HG03571 (cell line): Measurements from ENCODE around the gene STX16.

Experiments
- ATAC-seq: cut with Tn5 transposase; IDR thresholded peaks from one replicate; pipeline ENCODE4 v1.9.1; 2021; ENCODE audit not compliant: unreplicated experiment

Gene STX16

DNA sequence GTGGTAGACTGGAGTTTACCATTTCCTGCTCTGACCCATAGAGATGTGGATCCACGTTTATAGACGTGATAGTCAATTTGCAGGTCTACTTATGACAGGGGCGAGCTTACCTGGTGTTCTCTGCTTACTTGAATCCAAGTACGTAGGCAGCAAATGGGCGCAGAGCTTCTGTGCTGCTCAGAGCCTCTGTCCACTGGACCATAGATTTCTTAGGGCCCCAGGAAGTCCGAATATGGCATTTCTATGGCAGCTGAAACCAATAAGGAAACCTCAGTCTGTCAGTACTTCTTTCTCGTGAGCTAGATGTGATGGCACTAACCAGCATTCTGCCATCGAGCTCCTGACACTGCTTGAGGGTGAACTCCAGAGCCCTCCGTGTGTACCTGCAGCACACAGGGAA is 22.0 kb downstream of the STX16 start:
- no peak for ATAC-seq

DNA sequence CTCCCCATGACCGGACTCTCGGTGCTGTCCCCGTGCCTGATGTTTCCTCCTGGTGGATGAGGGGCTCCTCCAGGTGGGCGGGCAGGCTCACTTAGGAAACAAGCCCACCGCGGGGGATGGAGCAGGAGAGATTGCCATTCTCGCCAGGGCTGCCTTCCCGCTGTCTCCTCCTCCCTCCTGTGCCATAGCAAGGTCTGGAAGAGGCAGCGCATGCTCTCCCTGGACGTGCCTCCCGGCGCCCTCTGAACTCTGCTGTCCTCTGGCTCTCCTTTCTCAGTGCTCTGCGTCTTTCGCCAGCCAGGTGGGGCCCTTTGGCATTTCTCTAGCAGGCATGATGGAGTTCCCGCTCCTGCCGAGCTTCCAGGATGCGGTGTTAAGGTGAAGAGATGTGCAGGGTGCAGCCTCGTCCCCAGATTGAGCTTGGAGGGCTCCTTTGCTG is 24.1 kb downstream of the STX16 start:
- no peak for ATAC-seq

DNA sequence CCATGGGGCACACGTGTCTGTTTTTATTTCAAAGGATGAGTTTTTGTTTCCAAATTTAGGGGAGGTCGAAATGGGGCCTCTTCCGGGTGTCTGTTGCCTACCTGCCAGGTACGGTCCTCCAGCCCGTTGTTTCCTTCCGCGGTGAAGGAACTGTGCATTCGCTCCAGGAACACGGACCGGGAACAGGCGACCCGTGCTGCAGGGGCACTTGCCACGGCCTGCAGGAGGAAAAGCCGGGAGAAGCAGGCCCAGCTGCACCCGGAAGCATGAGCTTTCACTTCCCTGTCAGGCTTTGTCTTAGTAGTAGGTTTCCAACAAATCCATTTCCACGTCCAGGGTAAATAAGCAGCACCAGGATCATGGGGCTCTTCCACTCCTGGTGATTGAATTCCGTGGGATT is 24.6 kb downstream of the STX16 start:
- no peak for ATAC-seq

DNA sequence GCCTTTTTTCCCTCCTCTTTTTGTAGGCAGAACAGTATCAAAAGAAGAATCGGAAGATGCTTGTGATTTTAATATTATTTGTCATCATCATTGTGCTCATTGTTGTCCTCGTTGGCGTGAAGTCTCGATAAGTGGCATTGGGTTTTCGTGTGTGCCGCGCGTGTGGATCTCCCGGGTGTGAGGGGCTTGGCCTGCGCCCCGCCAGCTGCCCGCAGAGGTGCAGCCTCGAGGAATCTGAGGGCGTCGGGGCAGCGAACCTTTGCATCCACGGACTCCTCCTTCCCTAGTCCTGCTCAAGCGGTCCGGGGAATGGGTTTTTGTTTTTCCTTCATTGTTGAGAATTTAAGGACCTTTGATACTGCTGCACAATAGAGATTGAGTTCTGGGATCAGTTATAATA is 25.1 kb downstream of the STX16 start:
- no peak for ATAC-seq

DNA sequence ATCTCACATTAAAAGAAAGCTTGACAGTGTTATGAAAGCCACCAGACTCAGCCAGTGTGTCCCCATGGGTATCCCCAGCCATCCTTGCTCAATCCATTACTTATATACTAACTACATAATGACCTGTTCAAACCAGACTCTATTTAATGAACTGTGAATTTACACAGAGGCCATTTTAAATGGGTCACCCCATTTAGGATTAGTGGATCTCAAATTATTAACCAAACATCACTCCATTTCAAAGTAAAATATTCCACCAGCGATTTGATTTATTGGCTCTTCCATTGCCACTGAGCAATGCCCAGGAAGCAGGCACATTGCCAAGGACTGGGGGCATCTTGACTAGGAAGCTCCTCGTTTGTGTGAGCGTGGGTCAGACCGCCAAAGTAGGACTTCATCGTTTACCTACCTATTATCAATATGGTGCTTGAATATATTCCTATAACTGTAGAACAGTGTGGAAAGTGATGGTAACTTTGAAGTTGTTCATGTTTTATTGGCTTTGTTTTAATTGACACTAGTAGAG is 26.1 kb downstream of the STX16 start:
- ATAC-seq = no peak

DNA sequence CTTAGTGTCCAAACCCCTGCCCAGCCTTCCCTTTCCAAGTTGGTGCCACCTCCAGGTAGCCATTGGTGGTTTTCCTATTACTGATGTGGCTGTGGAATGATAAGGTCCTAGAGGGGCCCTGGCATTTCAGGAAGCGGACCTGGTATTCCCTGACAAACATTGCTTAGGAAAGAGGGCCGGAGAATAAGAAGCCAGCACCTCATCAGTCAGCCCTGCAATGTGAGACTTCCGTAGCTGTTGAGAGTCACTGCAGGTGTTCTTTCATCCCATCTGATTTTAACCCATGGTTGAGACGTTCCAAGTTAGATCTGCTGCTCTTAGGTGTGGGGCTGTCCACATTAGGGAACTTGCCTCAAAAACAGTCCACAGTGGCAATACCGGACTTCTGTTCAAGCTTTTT is 26.7 kb downstream of the STX16 start:
- no peak for ATAC-seq

DNA sequence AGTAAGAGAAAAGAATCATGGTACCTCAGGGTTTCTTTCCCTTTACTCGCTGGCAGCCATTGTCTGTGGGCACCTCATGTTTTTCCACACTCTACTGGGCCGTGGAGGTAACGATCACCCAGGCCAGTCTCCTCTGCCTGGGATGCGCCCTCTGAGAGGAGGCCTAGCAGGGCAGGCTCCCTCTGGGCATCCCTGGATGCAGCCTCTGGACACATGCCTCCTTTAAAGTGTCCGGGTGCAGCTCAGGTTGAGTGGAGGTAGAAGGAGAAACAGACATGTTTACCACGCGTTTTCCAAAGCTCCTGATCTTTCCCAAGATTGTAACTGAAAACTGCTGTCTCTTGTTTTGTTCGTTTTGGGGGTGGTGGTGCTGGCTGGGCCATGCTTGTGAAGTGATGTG is 27.7 kb downstream of the STX16 start:
- ATAC-seq = no peak

DNA sequence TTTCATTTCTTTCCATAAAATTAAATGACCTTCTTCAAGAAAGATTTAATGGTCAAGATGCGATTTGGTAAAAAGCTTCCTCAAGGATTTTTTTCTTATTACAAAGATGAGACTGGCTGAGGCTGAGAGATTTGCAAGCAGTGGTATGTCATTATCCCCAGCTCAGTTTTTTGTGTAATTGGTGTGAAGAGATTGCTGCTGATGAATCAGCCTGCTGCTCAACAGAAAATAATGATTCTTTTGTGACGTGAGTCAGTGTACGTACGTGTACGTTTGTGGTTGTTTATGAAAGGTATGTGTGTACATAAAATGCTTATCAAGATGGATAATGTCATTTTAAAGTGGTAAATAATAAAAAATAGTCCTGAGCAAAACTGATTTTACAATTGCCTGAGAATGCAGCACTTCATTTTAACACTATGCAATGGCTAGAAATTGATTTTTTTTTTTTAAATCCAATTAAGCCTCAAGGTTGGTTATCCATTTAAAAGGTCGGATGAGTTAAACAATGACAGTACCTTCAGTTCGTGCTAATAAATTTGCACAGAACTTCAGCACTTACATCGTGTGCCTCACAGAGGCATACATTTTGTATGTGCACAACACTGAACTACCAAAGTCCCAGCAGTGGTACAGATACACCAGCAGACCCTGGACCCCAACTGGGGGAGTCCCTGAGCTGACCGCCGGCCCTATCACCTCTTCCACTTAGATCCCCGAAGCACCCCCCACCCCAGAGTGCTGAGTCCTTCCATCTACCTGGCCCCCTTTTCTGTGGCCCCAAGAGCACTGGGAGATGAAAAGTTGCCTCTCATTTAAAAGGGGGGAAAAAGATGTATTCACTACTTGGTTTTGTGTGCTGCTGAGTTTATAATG is 31.8 kb downstream of the STX16 start:
- ATAC-seq = no peak

DNA sequence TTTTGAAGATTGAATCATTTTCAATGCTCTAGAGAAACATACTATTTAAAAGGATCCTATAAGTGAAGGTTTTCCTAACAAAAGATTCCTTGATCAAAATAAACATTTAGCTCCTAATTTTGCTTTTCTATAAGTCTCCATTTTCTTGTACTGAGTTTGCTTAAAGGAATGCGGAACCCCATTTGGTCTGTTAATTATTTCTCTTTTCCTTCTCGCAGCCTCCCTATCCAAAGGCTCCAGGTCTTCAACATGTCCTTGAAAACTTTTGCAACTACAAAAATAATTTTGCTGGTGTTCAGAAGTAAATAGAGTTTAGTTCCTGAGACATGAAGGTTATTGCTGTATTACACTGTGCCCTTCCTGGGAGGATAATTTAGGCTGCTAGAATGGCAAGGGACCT is 33.2 kb downstream of the STX16 start:
- ATAC-seq = no peak

DNA sequence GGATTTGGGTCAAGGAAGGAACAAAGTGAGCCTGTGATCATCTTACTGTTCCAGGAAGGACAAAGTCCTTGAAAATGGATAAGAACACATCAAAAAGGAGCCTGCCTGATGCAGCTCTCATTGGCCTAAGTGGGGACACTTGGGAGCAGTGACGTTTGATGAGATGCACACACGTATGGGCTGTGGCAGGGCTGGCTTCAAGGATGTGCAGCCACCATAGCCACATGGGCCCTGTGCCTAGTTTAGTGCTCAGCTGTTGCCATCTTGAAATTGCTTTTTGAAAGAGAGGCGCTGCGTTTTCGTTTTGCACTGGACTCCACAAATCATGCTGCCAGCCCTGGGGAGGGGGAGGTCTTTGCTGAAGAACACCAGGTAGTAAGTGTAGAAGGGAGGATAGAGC is 34.9 kb downstream of the STX16 start:
- ATAC-seq = no peak

DNA sequence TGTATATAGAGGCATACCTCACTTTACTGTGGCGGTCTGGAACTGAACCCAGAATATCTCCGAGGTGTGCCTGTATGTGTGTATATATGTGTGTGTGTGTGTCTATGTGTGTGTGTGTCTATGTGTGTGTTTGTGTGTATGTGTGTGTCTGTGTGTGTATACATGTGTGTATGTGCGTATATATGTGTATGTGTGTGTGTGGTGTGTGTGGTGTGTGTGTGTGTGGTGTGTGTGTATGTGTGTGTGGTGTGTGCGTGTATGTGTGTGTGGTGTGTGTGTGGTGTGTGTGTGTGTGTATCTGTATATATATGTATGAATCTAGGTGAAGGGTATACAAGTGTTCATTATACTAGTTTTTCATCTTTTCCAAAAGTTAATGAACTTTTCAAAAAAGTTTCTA is 37.3 kb downstream of the STX16 start:
- no peak for ATAC-seq

DNA sequence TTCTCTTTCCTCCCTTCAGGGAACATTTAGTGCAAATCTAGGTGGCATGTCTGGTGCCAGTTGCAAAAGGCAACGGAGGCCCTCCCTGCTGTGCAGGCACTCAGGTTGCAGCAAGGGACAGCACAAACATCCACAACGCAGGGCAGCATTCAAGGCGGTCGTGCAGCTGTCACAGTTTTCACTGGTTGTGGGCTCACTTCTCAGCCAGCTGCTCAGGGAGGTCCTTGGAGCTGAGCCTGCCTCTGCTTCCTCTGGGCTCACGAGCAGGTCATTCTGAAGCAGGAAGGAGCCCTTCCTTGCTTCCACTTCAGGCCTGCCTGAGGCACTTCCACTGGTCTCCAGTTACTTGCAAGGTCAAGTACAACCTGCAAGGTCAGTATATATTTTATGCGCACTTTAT is 37.8 kb downstream of the STX16 start:
- ATAC-seq = no peak

DNA sequence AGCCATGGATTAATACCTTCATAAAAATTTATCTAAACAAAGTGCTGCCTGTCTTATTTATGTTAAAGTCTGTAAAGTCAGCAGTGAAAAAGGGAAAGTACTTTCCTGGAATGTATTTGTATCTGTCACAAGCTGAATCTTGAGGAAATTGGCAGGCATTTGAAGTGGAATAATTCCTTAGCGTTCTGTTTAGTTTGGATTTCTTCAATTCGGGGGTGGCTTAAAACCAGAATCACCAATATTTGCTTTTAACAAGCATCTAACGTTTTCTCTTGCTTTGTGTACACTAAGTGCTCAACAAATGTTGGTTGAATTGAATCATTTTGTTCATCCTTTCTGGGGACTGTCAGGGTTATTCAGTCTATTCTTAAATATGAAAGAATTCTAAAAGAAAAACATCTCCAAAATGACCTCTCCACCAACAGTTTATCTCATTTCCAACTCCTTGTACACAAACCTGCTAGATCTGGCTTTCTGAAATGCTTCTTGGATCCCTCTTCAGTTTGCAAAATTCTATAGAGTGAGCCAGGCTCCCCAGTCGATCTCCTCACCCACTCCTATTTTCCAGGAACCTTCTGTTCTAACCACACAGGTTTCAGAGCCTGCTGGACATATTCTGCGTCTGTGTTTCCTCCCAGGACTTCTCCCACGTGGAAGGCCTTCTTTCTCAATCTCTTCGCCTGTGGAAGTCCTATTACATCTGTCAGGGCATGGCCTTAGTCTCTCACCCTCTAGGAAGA is 39.5 kb downstream of the STX16 start:
- ATAC-seq = no peak

DNA sequence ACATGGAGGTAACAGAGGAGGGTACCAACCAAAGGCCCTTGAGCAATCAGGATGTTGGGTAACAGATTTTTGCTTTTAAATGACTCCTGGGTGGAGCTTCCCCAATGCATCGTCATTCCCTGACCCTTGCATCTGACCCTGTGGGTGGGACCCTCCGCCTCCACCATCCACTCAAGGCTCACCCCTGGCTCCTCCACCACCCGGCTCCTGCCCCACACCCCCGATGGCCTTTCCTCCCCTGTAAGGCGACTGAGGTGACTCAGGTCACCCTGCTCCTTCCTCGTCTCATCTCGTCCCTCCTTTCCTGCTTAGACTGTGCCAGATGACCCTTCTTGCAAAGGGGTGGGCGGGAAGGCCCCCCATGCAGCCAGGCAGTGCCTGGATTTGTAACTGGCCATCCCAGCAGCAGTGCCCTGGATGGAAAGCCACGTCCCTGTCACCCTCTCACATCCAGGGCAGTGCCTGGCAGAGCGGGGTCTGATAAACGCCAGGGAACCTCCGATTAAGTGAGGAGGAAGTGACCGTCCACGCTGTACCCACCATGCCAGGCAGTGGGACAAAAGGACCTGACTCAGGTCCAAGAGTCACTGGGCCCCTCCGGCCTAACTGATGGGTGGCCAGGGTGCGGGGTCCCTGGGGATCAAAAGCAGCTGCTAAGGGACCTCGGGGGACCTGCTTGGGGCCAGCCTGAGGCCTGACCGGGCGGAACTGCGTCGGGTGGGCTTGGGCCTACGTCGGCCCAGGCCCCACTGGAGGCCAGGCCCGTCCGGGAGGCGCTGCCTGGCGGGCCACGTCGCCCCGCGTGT is 40.9 kb downstream of the STX16 start:
- no peak for ATAC-seq

DNA sequence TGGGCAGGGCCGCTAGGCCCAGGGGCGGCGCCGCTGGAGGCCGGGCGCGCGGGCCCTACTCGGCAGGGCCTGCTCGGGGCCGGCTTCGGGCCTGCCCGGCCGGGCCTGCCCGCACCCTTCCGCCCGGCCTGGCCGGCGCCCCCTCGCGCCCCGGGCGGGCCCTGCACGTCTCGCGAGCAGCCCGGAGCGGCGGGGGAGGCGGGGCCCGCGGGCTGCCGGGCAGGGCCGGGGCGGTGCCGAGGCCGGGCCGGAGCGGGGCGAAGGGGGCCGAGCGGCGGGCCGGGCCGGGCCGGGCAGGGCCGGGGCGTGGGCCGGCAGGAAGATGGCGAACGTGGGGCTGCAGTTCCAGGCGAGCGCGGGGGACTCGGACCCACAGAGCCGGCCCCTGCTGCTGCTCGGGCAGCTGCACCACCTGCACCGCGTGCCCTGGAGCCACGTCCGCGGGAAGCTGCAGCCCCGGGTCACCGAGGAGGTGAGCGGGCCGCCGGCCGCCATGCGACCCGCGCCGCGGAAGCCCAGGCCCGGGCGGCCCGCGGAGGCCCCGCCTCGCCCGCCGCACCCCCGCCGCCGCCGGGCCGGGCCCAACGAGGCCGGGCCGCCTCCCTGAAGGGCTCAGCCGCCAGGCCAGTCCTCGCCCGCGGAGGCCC is 41.6 kb downstream of the STX16 start, which contains the start of gene NPEPL1:
Gene NPEPL1, plus strand, starts transcription at position 222 of the 647 bp plus-strand sequence. Its CDS starts 101 bp downstream, at position 323.
- ATAC-seq = peak; percentile 86

DNA sequence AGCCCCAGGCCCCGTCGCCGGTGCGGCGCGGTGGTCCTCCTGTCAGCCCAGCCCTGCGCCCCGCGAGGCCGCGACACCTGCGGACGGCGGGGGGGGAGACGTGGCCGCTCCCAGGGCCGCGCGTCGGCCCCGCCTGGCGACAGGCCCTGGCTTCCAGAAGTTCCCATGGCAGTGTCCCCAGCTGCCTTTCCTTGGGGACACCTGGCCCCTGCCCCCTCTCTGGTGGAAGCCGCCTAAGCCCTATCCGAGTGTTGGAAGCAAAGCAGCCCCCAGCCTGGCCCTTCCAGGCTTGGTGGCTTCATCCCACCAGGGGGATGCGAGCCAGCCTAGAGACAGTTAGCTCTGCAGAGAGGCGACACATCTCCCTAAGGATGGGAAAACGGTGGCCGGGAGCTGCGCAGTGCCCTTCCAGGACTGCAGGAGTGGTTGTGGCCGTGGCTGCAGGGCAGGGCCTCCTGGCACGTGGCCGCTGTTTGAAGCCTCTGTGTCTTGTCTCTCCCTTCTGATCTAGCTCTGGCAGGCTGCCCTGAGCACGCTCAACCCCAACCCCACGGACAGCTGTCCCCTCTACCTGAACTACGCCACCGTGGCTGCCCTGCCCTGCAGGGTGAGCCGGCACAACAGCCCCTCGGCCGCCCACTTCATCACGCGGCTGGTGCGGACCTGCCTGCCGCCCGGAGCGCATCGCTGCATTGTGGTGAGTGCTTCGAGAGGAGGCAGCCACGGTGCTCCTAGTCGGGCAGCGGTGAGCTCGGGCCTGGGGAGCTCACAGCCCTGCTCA is 42.3 kb downstream of the STX16 start:
- peak; percentile 30 for ATAC-seq

DNA sequence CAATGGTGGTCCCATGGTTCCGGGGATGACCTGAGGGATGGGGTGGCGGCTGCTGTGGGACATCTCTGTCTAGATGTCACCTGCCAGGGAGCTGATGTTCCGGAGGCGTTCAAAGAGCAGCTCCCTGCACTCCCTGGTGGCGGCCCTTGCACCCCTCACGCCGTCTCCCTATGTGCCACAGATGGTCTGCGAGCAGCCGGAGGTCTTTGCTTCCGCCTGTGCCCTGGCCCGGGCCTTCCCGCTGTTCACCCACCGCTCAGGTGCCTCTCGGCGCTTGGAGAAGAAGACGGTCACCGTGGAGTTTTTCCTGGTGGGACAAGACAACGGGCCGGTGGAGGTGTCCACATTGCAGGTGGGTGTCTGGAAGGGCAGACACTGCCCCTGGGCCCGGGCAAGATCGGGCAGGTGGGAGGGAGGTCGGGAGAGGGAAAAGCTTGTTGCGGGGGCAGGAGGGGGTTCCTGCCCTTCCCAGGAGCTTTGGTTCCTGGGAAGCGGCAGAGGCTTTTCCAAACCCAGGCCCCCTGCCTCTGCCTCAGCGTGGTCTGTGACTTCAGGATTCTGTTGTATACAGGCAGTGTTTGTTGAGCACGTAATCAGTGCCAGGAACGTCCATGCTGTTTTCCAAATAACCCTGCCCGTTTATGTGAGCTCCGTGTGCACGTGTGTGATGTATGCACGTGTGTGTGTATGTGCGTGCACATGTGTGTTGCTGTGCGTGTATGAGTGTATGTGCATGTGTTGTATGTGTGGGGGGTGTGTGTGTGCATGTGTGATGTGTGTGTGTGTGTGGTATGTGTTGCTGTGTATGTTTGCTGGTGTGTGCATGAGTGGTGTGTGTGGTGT is 43.4 kb downstream of the STX16 start:
- no peak for ATAC-seq

DNA sequence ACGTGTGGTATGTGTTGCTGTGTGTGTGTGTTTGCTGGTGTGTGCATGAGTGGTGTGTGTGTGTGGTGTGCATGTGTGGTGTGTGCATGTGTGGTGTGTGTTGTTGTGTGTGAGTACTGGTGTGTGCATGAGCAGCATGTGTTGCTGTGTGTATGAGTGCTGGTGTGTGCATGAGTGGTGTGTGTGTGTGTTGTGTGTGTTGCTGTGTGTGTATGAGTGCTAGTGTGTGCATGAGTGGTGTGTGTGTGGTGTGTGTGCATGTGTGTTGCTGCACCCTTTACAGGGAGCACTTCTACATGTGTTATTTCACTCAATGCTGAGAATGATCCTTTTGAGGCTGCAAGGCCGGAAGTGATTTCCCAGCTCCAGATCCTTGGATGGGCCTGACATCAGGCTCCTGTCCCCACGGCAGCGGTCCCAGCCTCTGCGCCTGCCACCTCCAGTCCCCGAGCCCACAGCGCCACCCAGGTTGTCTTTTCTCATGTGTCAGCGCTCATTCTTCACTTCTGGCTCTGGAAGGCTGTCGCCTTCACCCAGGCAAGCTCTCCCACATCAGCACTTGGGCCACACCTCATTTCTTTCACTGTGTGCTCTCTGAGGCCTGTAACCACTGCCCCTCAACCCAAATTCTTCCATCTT is 44.1 kb downstream of the STX16 start:
- ATAC-seq = no peak
